KMS-11 (cell line): ENCODE measurements around the gene TARBP1.

Source experiments
- H2AFZ ChIP-seq: fragments of 200-600 bp; sonication (generic); 2 replicates; pipeline ENCODE4 v1.6.1; 2016; ENCODE audit warnings: antibody characterized with exemption, mixed run types, low read depth
- H3K27ac ChIP-seq: fragments of 200-600 bp; sonication (generic); 2 replicates; pipeline ENCODE4 v1.6.1; 2016; ENCODE audit warnings: mild to moderate bottlenecking, mixed run types
- H3K27me3 ChIP-seq: fragments of 200-600 bp; sonication (generic); 2 replicates; pipeline ENCODE4 v1.6.1; 2017; ENCODE audit warnings: mild to moderate bottlenecking, low read depth, mixed run types, moderate library complexity; ENCODE audit not compliant: insufficient read depth
- H3K36me3 ChIP-seq: fragments of 200-600 bp; sonication (generic); 2 replicates; pipeline ENCODE4 v1.6.1; 2017; ENCODE audit warnings: mild to moderate bottlenecking, mixed run types; ENCODE audit not compliant: insufficient read depth
- H3K4me1 ChIP-seq: fragments of 200-600 bp; sonication (generic); 2 replicates; pipeline ENCODE4 v1.6.1; 2016; ENCODE audit warnings: mild to moderate bottlenecking, low read depth, mixed run types; ENCODE audit not compliant: poor library complexity, severe bottlenecking
- H3K4me2 ChIP-seq: fragments of 200-600 bp; sonication (generic); 2 replicates; pipeline ENCODE4 v1.7.0; 2016; ENCODE audit warnings: mild to moderate bottlenecking, mixed run types
- H3K4me3 ChIP-seq: fragments of 200-600 bp; sonication (generic); IDR thresholded peaks from 2 replicates; pipeline ENCODE4 v1.6.1; 2017; ENCODE audit warnings: low read depth, low read length, mixed read lengths; ENCODE audit not compliant: insufficient read depth
- H3K79me2 ChIP-seq: fragments of 200-600 bp; sonication (generic); 2 replicates; pipeline ENCODE4 v1.6.1; 2016; ENCODE audit warnings: low read depth, mixed run types; ENCODE audit not compliant: insufficient read depth
- H3K9ac ChIP-seq: fragments of 200-600 bp; sonication (generic); 2 replicates; pipeline ENCODE4 v1.6.1; 2016; ENCODE audit warnings: mild to moderate bottlenecking, mixed run types
- H4K20me1 ChIP-seq: fragments of 200-600 bp; sonication (generic); 2 replicates; pipeline ENCODE4 v1.6.1; 2016; ENCODE audit warnings: mild to moderate bottlenecking, mixed run types; ENCODE audit not compliant: insufficient read depth
- TF ChIP-seq, protein P1 (sequence below): fragments of 200-600 bp; sonication (generic); conservative IDR thresholded peaks from 2 replicates; pipeline ENCODE4 v1.6.1; 2017; ENCODE audit warnings: low read depth, mild to moderate bottlenecking, antibody characterized with exemption, low read length, moderate library complexity, mixed read lengths

The TARBP1 gene

DNA sequence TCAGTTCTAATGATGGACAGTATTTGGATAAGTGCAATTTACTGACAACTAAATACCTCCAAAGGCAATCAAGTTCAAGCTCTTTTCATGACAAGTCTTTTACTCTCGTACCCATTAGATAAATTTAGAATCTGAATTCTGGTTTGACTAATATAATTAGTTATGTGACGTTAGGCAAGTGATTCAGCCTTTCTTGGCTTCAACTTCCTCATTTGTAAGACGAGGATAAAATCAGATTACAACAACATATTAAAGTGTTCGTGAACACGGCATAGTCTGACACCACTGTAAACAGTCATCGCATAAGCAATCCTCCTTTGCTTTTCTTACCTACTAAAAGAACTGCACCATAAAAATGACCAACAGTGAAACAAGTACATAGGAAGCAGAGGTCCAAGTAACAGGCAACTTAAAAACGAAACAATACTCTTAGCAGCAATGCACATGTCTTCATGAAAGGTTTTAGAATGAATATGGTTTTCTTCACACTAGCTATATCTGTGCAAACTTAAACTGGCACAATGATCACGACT lies 80.1 kb downstream of the TARBP1 start:
- H3K4me2 ChIP-seq: no peak overlapping the region

DNA sequence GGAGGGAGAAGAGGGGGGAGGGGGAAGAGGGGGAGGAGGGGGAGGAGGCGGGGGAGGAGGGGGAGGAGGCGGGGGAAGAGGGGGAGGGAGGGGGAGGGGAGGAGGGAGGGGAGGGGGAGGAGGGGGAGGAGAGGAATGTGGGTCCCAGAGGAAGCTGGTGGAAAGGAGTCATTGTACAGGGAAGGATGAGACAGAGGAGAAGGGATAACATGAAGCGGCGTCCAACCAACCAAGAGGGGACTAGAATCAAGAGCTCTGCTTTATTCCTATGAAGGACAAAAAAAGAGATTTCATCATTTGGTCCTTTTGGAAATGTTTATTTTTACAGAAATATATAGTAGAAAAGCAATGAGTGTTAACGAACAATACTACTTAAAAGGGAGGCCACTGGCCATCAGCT lies 81.2 kb downstream of the TARBP1 start:
- H3K27ac ChIP-seq: no peak overlapping the region
- H4K20me1 ChIP-seq: no peaks in the 10 kb centered on the region
- TF ChIP-seq, protein P1, sequence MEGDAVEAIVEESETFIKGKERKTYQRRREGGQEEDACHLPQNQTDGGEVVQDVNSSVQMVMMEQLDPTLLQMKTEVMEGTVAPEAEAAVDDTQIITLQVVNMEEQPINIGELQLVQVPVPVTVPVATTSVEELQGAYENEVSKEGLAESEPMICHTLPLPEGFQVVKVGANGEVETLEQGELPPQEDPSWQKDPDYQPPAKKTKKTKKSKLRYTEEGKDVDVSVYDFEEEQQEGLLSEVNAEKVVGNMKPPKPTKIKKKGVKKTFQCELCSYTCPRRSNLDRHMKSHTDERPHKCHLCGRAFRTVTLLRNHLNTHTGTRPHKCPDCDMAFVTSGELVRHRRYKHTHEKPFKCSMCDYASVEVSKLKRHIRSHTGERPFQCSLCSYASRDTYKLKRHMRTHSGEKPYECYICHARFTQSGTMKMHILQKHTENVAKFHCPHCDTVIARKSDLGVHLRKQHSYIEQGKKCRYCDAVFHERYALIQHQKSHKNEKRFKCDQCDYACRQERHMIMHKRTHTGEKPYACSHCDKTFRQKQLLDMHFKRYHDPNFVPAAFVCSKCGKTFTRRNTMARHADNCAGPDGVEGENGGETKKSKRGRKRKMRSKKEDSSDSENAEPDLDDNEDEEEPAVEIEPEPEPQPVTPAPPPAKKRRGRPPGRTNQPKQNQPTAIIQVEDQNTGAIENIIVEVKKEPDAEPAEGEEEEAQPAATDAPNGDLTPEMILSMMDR: no peak
- H3K4me3 ChIP-seq: no peak overlapping the region
- no peaks in the 10 kb centered on the region for H3K36me3 ChIP-seq
- peaks cover 16% of the 10 kb centered on the region for H3K4me1 ChIP-seq
- H3K27me3 ChIP-seq: no peaks in the 10 kb centered on the region
- H3K9ac ChIP-seq: no peak overlapping the region
- no peaks in the 10 kb centered on the region for H3K79me2 ChIP-seq
- H3K4me2 ChIP-seq: no peak overlapping the region
- no peak overlapping the region for H2AFZ ChIP-seq

More for the DNA sequence above, 80.1 kb downstream of the TARBP1 start:
- H4K20me1 ChIP-seq: no peaks in the 10 kb centered on the region
- H3K9ac ChIP-seq: no peak overlapping the region
- H3K36me3 ChIP-seq: no peaks in the 10 kb centered on the region
- no peaks in the 10 kb centered on the region for H3K79me2 ChIP-seq
- no peak overlapping the region for H3K4me3 ChIP-seq
- no peaks in the 10 kb centered on the region for H3K27me3 ChIP-seq
- H3K4me1 ChIP-seq: peaks cover 16% of the 10 kb centered on the region
- no peak overlapping the region for H2AFZ ChIP-seq
- TF ChIP-seq, protein P1: no peak
- H3K27ac ChIP-seq: no peak overlapping the region

DNA sequence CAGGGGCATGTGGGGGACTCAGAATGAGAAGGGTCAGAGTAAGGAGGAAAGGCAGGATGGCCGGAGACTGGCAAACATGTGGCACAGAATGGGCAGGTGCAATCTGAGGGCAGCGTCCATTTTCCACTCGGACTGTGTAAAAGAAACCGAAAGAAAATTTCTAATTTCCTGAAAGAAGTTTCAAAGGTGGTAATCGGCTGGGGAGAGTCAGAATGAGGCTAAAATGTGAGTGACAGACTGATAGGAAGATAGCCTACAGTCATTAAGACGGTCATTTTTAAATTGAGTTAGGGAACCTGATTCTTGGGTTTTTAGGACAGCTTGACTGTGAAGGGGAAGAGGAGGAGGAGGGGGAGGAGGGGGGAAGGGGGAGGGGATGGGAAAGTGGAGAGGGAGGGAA lies 82.1 kb downstream of the TARBP1 start:
- no peak overlapping the region for H2AFZ ChIP-seq
- H3K27ac ChIP-seq: no peak overlapping the region
- no peak overlapping the region for H3K4me3 ChIP-seq
- no peaks in the 10 kb centered on the region for H3K27me3 ChIP-seq
- no peak overlapping the region for H3K4me2 ChIP-seq
- H4K20me1 ChIP-seq: no peaks in the 10 kb centered on the region
- TF ChIP-seq, protein P1: no peak
- H3K9ac ChIP-seq: no peak overlapping the region
- H3K4me1 ChIP-seq: peaks cover 16% of the 10 kb centered on the region
- H3K36me3 ChIP-seq: no peaks in the 10 kb centered on the region
- H3K79me2 ChIP-seq: no peaks in the 10 kb centered on the region

DNA sequence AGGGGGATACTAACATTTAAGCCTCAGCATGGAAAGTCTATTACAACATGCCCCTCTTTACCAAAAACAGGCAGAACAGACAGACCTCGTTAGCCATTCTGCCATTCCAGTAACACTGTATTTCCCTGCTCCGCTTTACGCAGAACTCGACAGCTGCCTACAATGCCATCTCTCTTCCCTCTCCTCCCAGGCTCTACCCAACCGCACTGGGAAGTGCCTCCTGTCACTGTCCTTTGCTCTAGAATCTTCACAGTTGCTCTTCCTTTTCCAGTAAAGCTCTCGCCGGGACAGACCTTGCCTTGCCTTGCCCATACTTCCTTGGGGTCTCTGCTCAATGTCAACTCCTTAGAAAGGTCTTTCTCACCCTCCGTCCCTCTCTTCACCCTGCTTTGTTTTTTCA lies 82.9 kb downstream of the TARBP1 start:
- H3K9ac ChIP-seq: no peak overlapping the region
- H2AFZ ChIP-seq: no peak overlapping the region
- no peaks in the 10 kb centered on the region for H3K79me2 ChIP-seq
- H3K4me2 ChIP-seq: no peak overlapping the region
- TF ChIP-seq, protein P1: no peak
- H3K36me3 ChIP-seq: no peaks in the 10 kb centered on the region
- peaks cover 10% of the 10 kb centered on the region for H3K4me1 ChIP-seq
- H3K27me3 ChIP-seq: no peaks in the 10 kb centered on the region
- H3K27ac ChIP-seq: no peak overlapping the region
- H4K20me1 ChIP-seq: no peaks in the 10 kb centered on the region
- H3K4me3 ChIP-seq: no peak overlapping the region
